ENCODE measurements around the gene CD247.

CD247 gene

GRCh38 chr1:167504467-167504827, 13.9 kb downstream of the CD247 start:
- POLR2A ChIA-PET = no interaction called here

GRCh38 chr1:167503626-167504466, 14.5 kb downstream of the CD247 start:
- H3K4me3 ChIP-seq (ENCODE audit: low read depth, low read length) = no peak overlapping the region
- ChIA-PET POLR2A (no interaction called here), CTCF (no interaction called here)
- TF ChIP-seq CTCF (IDR thresholded peaks at IDR 0.05; ENCODE audit: insufficient read depth, low read length, missing control alignments) = no peak
- no peak for DNase-seq (ENCODE audit: low read depth, low spot score)

More at GRCh38 chr1:167504467-167504827, 13.9 kb downstream of the CD247 start:
- CTCF ChIA-PET = interaction anchor here (1.0 kb wide), 1 partner anchor 36 kb away, joined by 4 read pairs; no protein-coding TSS in a partner anchor
- no peak for DNase-seq (ENCODE audit: low read depth, low spot score)
- no peak overlapping the region for H3K4me3 ChIP-seq (ENCODE audit: low read depth, low read length)
- no peak for TF ChIP-seq CTCF (IDR thresholded peaks at IDR 0.05; ENCODE audit: insufficient read depth, low read length, missing control alignments)

- no peak for DNase-seq (ENCODE audit: low read depth, low spot score)
- ChIA-PET POLR2A (no interaction called here), CTCF (no interaction called here)
- H3K4me3 ChIP-seq (ENCODE audit: low read depth, low read length) = no peak overlapping the region
- no peak for TF ChIP-seq CTCF (IDR thresholded peaks at IDR 0.05; ENCODE audit: insufficient read depth, low read length, missing control alignments)
These were observed 15.4 kb downstream of the CD247 start for GRCh38 chr1:167502719-167503462.

- TF ChIP-seq CTCF (IDR thresholded peaks at IDR 0.05; ENCODE audit: insufficient read depth, low read length, missing control alignments) = no peak
- ChIA-PET CTCF (no interaction called here), POLR2A (no interaction called here)
These were observed 16.2 kb downstream of the CD247 start for GRCh38 chr1:167502192-167502551.

GRCh38 chr1:167501515-167502191, 16.7 kb downstream of the CD247 start:
- CTCF ChIA-PET = no interaction called here
- TF ChIP-seq CTCF (IDR thresholded peaks at IDR 0.05; ENCODE audit: insufficient read depth, low read length, missing control alignments) = no peak
- DNase-seq (ENCODE audit: low read depth, low spot score) = no peak
- H3K4me3 ChIP-seq (ENCODE audit: low read depth, low read length) = no peak overlapping the region
- POLR2A ChIA-PET = no interaction called here

More at GRCh38 chr1:167502192-167502551, 16.2 kb downstream of the CD247 start:
- H3K4me3 ChIP-seq (ENCODE audit: low read depth, low read length) = no peak overlapping the region
- no peak for DNase-seq (ENCODE audit: low read depth, low spot score)
